GM10266 (cell line): Measurements from ENCODE around the gene MAD1L1.

Experiments
- DNase-seq: peaks from one replicate; pipeline ENCODE4 v3.0.0; 2012; ENCODE audit errors: extremely low spot score
- TF ChIP-seq, protein P1 (sequence below): IDR thresholded peaks from 2 replicates; pipeline ENCODE4 v1.5.1; 2012; ENCODE audit warnings: mild to moderate bottlenecking, low read depth; ENCODE audit not compliant: control insufficient read depth, insufficient read depth; ENCODE audit errors: missing control alignments

MAD1L1 gene

DNA sequence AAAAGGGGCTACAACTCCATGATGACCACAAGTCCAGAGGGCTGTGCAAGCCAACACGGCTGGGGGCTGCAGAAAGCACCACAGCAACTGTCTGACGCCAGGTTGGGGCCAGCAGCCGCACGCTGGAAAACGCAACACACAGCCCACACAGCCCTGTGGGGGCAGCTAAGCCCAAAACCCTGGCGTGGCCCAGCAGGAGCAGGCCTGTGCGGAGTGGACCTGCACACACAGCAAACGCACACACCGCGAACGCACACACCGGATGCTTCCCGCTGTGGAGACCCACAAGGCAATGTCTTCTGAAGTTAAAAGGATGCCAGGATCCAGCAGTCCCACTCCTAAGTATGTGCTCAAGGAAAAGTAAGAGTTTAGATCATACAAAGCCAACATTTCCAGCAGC, 121.2 kb downstream of the MAD1L1 start:
- TF ChIP-seq, protein P1, sequence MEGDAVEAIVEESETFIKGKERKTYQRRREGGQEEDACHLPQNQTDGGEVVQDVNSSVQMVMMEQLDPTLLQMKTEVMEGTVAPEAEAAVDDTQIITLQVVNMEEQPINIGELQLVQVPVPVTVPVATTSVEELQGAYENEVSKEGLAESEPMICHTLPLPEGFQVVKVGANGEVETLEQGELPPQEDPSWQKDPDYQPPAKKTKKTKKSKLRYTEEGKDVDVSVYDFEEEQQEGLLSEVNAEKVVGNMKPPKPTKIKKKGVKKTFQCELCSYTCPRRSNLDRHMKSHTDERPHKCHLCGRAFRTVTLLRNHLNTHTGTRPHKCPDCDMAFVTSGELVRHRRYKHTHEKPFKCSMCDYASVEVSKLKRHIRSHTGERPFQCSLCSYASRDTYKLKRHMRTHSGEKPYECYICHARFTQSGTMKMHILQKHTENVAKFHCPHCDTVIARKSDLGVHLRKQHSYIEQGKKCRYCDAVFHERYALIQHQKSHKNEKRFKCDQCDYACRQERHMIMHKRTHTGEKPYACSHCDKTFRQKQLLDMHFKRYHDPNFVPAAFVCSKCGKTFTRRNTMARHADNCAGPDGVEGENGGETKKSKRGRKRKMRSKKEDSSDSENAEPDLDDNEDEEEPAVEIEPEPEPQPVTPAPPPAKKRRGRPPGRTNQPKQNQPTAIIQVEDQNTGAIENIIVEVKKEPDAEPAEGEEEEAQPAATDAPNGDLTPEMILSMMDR: no peak
- no peak for DNase-seq

DNA sequence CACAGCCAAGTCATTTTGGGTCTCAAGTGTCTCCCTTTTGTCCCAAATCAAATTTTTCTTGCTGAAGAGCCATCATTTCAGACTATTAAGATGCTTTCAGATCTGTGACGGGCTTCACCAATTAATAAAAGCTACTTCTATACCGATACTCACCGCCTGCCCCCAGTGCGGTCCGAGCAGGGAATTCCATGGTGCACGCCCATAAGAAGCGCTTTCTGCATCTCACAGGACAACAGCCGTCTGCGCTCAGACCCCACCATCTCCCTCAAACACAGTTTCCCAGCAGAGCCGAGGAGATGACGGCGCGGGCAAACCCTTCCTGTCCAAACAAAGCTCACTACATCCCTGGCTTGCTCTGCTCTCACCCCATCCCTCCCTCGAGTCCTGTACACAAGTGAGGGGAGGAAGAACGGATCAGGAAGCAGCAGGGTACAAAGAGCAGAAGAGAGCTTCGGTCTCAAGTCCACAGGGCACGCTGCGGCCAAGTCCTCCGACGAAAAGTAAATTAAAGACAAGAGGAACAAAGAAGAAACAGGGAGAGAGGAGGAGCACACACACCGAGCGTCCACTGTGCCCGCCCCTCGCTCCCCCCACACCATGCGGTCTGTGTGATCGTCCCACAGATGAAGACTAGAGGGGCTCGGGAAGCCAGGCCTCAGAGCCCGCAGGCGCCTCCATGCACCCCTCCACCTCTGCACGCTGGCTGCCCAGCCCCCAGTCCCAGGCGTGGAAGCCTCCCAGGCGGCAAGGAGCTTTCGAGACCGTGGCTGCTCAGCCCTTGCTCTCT, 121.9 kb downstream of the MAD1L1 start:
- no peak for DNase-seq
- TF ChIP-seq, protein P1: no peak

DNA sequence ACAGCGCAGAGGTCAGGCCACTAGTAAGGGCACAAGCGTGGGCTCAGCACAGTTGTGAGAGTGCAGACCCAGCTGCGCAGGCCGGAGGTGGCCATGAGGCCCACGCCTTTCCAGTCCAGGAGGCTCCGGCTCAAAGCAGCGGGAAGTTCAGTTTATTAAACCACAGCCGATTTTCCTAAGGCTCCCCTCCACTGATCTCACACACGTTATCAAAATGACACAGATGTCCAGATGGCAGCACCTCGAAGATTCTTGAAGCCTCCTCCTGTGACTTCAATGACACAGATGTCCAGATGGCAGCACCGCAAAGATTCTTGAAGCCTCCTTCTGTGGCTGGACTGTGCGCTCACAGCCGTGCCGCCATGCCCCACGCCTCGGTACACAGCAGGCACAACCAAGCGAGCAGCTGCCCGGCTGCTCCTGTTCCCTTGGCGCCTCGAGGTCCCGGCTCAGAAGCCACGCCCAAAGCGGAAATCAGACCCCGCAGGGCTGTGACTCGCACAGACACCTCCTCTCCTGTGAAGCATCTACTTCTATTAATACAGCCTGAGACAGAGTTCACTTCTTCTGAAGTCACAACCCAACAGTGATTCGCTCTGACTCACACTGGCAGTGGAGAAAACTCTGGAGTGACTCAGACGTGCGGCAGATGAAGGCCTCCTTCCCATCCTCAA, 122.7 kb downstream of the MAD1L1 start:
- TF ChIP-seq, protein P1: no peak
- no peak for DNase-seq

DNA sequence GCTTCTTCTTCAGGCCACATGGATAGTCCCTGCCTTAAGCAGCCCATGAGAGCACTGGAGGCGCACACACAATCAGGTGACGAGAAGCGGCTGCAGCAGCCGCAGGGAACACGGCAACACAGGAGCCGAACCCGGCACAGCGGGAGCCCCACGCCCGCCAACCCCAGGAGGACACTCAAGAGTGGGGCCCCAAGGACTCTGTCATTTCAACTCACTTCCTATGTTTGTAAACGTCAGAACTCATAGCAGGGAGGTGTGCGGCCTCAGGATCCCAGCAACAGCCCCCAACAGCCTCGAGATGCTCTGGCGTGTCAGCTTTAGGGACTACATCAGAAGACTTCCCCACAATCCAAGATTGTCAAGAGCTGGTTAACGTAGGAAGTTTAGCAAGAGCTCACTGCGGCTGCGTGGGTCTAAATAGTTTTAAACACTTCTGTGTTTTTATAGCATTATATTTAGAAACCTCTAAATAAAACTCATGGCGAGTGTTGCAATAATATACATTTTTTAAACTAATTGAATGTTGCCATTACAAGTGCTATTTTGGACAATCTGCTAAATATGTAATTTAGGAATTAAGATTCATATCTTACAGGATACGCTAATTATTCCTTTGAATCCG, 123.4 kb downstream of the MAD1L1 start:
- TF ChIP-seq, protein P1: no peak
- DNase-seq: no peak

DNA sequence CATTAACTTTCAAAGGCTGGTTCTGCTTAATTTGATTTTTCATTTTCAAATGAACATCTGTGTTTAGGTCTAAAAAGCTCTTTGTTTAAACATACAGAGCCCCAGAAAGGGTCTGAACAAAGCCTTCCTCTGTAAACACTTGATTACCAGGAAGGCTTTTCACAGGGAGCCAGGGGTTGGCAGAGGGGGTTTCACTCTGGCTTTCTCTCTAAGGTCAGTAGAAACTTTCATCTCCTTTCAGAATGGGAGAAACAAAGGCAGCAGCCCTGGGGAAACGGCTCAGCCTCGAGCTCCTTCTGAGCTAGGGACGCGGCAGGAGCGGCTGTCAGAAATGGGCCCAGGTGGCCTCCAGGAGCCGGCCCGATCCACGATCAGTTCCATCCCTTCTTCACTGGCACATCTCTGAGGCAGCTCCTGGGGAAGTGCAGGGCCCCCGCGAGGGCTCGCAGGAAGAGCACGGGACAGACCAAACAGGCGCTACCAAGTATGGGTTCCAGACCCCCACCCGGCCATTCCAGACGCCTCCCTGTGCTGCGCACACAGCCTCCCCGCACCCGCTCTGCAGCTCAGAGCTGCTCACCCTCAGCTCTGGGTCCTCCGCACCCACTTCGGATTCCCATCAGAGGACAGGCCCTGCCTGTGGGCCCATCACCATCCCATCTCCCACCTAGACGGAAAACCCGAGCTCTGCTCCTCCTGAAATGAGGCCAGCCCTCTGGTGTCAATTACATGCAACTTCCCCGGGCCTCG, 124.1 kb downstream of the MAD1L1 start:
- TF ChIP-seq, protein P1: no peak
- no peak for DNase-seq

DNA sequence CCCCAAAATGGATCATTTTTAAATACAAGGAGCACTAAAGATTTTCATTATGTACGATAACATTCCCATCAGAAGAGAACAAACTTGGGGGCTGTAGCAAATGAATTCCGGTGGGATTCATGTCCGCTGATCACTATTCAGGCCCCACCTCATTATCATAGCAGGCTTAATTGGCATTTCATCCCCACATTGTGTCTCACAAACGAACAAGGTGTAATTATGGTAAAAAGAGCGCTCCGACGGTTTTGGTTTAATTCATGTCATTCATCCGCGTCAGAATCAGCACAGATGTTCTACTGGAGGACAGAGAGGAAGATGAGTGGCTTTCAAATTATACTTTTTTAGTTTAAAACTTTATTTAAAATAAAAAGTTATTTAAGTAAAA, 124.7 kb downstream of the MAD1L1 start:
- TF ChIP-seq, protein P1: no peak
- no peak for DNase-seq
